Measurements from ENCODE around the gene MOV10L1. TPM values are rescaled to one million over a fixed set of nuclear protein-coding genes. Genes with fewer than 3 reads are reported as not detected.

Gene MOV10L1
- total and polyA plus RNA-seq, 9 of the 15 experiments (the other 6 are each of a cell fraction or from before 2014, with no cell fraction given), result 0.06 to 0.43 (median 0.15) TPM

GRCh38 chr22:50150161-50151129, 60.6 kb downstream of the MOV10L1 start:
- H2AFZ ChIP-seq (ENCODE audit: low read depth, low read length), result no peak overlapping the region
- 0 out of 4 replicates have a peak overlapping the region, but pooled peaks of 1 of the 2 experiments have one; percentile 20 for H3K9ac ChIP-seq (ENCODE audit: insufficient read depth in 1 of 2, low read depth in 2 of 2, low read length in 2 of 2)
- peaks cover 0 to 29% of the 10 kb centered on the region in 2 experiments; a peak in 3 of 5 replicates for H3K27me3 ChIP-seq (ENCODE audit: control insufficient read depth in 2 of 2, insufficient read depth in 2 of 2, low read length in 2 of 2)
- no peak overlapping the region for H3K4me2 ChIP-seq (ENCODE audit: insufficient read depth, low read length)
- BruUV-seq (replicated peaks), result no TSS peak
- no peak overlapping the region for H3K27ac ChIP-seq (ENCODE audit: extremely low read depth, low read depth, low read length)
- H3K4me1 ChIP-seq (replicated peaks in 1 of 2; ENCODE audit: control insufficient read depth in 2 of 2, insufficient read depth in 2 of 2, low read length in 2 of 2), result peaks cover 5 to 54% of the 10 kb centered on the region in 2 experiments; a peak in 4 of 5 replicates
- no peak overlapping the region for H3K4me3 ChIP-seq
- DNase-seq (ENCODE audit: extremely low read depth in 1 of 4, low spot score in 3 of 4) (peak in 2 of 4 experiments; percentile 25 to 26), ATAC-seq (no peak), FAIRE-seq (no peak)
- no peaks in the 10 kb centered on the region for H3K36me3 ChIP-seq (ENCODE audit: control insufficient read depth, insufficient read depth, low read length)
- ChIA-PET POLR2A (interaction anchor here (0.6 to 1.2 kb wide), 3 partner anchors 15 to 146 kb away, joined by 3 to 4 read pairs (median 3); no protein-coding TSS in a partner anchor), CTCF (ENCODE audit: low intra/inter-chr PET ratio) (interaction anchor here (1.1 to 2.2 kb wide), 3 partner anchors 39 to 192 kb away, joined by 3 to 12 read pairs (median 4); no protein-coding TSS in a partner anchor)
- in situ Hi-C loops (cut with MboI), result no loop called here
- H4K20me1 ChIP-seq (replicated peaks; ENCODE audit: control insufficient read depth, insufficient read depth, low read length), result peaks cover 5% of the 10 kb centered on the region; the same call in 1 of the 2 replicates
- no peak for TF ChIP-seq ZFP36 (IDR thresholded peaks at IDR 0.05; ENCODE audit: low read depth, low read length, partially characterized antibody)
- TF ChIP-seq EGR1 (conservative IDR thresholded peaks at IDR 0.05), result peak; percentile 74
- no peak for TF ChIP-seq JUNB (CRISPR knock-in tag; conservative IDR thresholded peaks at IDR 0.05)
- no peak for TF ChIP-seq CREBBP (IDR thresholded peaks at IDR 0.05; ENCODE audit: low read depth, low read length)
- TF ChIP-seq ZBTB33 (CRISPR knock-in tag; IDR thresholded peaks at IDR 0.05), result peak; percentile 76
- no peak for TF ChIP-seq FOXP1 (CRISPR knock-in tag; IDR thresholded peaks at IDR 0.05)
- TF ChIP-seq PHF20 (IDR thresholded peaks at IDR 0.05; ENCODE audit: partially characterized antibody), result no peak
- TF ChIP-seq ZFX (CRISPR knock-in tag; IDR thresholded peaks at IDR 0.05), result no peak
- TF ChIP-seq PHF8 (IDR thresholded peaks at IDR 0.05; ENCODE audit: borderline replicate concordance, low read length), result no peak
- no peak for TF ChIP-seq NCOA2 (IDR thresholded peaks at IDR 0.05; ENCODE audit: partially characterized antibody in 2 of 2)
- TF ChIP-seq E2F1 (CRISPR knock-in tag; IDR thresholded peaks at IDR 0.05), result no peak
- no peak for TF ChIP-seq KDM5B (IDR thresholded peaks at IDR 0.05; ENCODE audit: insufficient replicate concordance, low read depth, low read length)
- no peak for TF ChIP-seq SP2 (IDR thresholded peaks at IDR 0.05; ENCODE audit: extremely low read depth, low read depth, low read length, poor library complexity, severe bottlenecking)
- 22% methylated on average over 19 of the region's 35 CpGs for WGBS (ENCODE audit: insufficient coverage, low coverage, missing lambda C conversion rate)
- no peaks in the 10 kb centered on the region for H3K9me3 ChIP-seq (replicated peaks; ENCODE audit: control insufficient read depth, insufficient read depth, low read depth, low read length)
- H3K9me1 ChIP-seq (ENCODE audit: control insufficient read depth, insufficient read depth, low read length), result no peaks in the 10 kb centered on the region
- intact Hi-C loops (cut with micrococcal nuclease), result no loop called here
- no peaks in the 10 kb centered on the region for H3K79me2 ChIP-seq (ENCODE audit: control insufficient read depth, insufficient read depth, low read length)

Data from K562 (cell line).